ENCODE results near the gene USP35.

DNA sequence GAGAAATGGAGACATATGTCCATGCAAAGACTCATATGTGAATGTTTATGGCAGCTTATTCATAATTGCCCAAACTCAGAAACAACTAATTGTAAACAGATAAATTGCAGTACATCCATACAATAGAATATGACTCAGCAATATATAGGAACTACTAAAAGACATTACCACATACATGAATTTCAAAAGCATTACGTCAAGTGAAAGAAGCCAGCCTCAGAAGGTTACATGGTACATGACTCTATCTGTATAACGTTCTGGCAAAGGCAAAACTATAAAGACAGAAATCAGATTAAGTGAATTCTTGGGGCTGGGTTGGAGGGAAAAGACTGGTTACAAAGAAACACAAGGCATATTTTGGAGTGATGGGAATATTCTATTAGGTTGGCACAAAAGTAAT lies 7.5 kb upstream of the USP35 start:
- TF ChIP-seq, protein P1, sequence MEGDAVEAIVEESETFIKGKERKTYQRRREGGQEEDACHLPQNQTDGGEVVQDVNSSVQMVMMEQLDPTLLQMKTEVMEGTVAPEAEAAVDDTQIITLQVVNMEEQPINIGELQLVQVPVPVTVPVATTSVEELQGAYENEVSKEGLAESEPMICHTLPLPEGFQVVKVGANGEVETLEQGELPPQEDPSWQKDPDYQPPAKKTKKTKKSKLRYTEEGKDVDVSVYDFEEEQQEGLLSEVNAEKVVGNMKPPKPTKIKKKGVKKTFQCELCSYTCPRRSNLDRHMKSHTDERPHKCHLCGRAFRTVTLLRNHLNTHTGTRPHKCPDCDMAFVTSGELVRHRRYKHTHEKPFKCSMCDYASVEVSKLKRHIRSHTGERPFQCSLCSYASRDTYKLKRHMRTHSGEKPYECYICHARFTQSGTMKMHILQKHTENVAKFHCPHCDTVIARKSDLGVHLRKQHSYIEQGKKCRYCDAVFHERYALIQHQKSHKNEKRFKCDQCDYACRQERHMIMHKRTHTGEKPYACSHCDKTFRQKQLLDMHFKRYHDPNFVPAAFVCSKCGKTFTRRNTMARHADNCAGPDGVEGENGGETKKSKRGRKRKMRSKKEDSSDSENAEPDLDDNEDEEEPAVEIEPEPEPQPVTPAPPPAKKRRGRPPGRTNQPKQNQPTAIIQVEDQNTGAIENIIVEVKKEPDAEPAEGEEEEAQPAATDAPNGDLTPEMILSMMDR (IDR thresholded peaks at IDR 0.05; ENCODE audit: low read depth, low read length), result no peak
- no peak for TF ChIP-seq POLR2A (IDR thresholded peaks at IDR 0.05; ENCODE audit: extremely low read depth, insufficient read length)
- TF ChIP-seq, protein P2, sequence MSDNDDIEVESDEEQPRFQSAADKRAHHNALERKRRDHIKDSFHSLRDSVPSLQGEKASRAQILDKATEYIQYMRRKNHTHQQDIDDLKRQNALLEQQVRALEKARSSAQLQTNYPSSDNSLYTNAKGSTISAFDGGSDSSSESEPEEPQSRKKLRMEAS (IDR thresholded peaks at IDR 0.05; ENCODE audit: low read depth, low read length), result no peak

All from NB4 (cell line).